Measurements from ENCODE around the gene TASL.
A peak's percentile ranks its signal among the peaks of the same experiment; 100 is the strongest.

DNA sequence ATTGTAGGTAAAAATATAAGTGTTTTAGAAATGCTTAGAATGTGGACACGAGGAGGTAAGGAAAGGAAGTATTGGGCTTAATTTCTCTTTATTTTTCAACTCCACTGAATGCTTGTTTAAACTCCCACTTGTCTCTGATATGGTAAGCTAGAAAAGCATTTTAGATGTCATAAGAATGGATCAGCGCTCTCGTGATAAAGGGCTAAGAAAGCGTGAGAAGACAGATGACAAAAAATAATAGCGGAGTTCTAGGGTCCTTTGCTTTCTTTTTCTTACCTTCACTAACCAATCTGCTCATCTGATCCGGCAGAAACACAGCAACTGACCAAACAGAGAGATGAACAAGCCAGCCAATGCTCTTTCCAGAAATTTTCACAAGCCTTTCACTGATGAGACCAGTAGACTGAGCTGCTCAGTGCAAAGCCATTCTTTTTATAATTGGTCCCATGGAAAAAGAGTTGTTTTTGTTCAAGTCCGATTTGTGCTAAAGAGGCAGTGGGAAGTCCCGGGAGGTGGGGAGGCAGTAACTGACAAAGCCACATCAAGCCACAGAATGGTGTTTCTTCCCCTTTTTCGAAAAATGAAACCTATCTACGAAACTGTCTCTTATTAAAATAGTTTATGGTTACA, at the start of gene TASL:
- TF ChIP-seq, protein P1, sequence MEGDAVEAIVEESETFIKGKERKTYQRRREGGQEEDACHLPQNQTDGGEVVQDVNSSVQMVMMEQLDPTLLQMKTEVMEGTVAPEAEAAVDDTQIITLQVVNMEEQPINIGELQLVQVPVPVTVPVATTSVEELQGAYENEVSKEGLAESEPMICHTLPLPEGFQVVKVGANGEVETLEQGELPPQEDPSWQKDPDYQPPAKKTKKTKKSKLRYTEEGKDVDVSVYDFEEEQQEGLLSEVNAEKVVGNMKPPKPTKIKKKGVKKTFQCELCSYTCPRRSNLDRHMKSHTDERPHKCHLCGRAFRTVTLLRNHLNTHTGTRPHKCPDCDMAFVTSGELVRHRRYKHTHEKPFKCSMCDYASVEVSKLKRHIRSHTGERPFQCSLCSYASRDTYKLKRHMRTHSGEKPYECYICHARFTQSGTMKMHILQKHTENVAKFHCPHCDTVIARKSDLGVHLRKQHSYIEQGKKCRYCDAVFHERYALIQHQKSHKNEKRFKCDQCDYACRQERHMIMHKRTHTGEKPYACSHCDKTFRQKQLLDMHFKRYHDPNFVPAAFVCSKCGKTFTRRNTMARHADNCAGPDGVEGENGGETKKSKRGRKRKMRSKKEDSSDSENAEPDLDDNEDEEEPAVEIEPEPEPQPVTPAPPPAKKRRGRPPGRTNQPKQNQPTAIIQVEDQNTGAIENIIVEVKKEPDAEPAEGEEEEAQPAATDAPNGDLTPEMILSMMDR (IDR thresholded peaks at IDR 0.05 in 8 of 11, conservative IDR thresholded peaks at IDR 0.05 in 3 of 11): no peak
- peak in 1 of 3 donors; percentile 60 for TF ChIP-seq POLR2A (IDR thresholded peaks at IDR 0.05)

Measured in spleen (tissue), 7 donors.